ENCODE measurements around the gene SF3B3.
A peak's percentile ranks its signal among the peaks of the same experiment; 100 is the strongest.

Gene SF3B3

GRCh38 chr16:70478912-70479341 is 44.7 kb upstream of the SF3B3 start:
- no peak overlapping the region for H3K4me3 ChIP-seq (ENCODE audit: low read depth, low read length)
- TF ChIP-seq CTCF (IDR thresholded peaks at IDR 0.05; ENCODE audit: insufficient read depth, low read length, missing control alignments): no peak
- ChIA-PET CTCF (interaction anchor here (0.6 to 2.2 kb wide), 4 partner anchors 53 to 174 kb away, joined by 3 to 8 read pairs (median 4); no protein-coding TSS in a partner anchor), POLR2A (interaction anchor here (0.8 kb wide), 1 partner anchor 10 kb away, joined by 4 read pairs; no protein-coding TSS in a partner anchor)
- DNase-seq (ENCODE audit: low read depth, low spot score): no peak

GRCh38 chr16:70480127-70481105 is 43.2 kb upstream of the SF3B3 start:
- ChIA-PET CTCF (interaction anchor here (0.6 kb wide), 1 partner anchor 50 kb away, joined by 3 read pairs; no protein-coding TSS in a partner anchor), POLR2A (no interaction called here)
- no peak for DNase-seq (ENCODE audit: low read depth, low spot score)
- no peak overlapping the region for H3K4me3 ChIP-seq (ENCODE audit: low read depth, low read length)
- TF ChIP-seq CTCF (IDR thresholded peaks at IDR 0.05; ENCODE audit: insufficient read depth, low read length, missing control alignments): no peak

GRCh38 chr16:70481929-70482536 is 41.6 kb upstream of the SF3B3 start:
- no peak overlapping the region for H3K4me3 ChIP-seq (ENCODE audit: low read depth, low read length)
- POLR2A ChIA-PET: interaction anchor here (0.5 to 1.2 kb wide), 3 partner anchors 19 to 171 kb away, joined by 3 to 4 read pairs (median 3); no protein-coding TSS in a partner anchor
- CTCF ChIA-PET: interaction anchor here (0.5 kb wide), 1 partner anchor 11 kb away, joined by 3 read pairs; no protein-coding TSS in a partner anchor
- DNase-seq (ENCODE audit: low read depth, low spot score): peak; percentile 31
- TF ChIP-seq CTCF (IDR thresholded peaks at IDR 0.05; ENCODE audit: insufficient read depth, low read length, missing control alignments): no peak

GRCh38 chr16:70482624-70483023 is 41.0 kb upstream of the SF3B3 start:
- no peak for DNase-seq (ENCODE audit: low read depth, low spot score)
- CTCF ChIA-PET: interaction anchor here (1.0 kb wide), 1 partner anchor 12 kb away, joined by 3 read pairs; no protein-coding TSS in a partner anchor
- no peak overlapping the region for H3K4me3 ChIP-seq (ENCODE audit: low read depth, low read length)
- POLR2A ChIA-PET: interaction anchor here (1.2 kb wide), 1 partner anchor 102 kb away, joined by 4 read pairs; no protein-coding TSS in a partner anchor
- no peak for TF ChIP-seq CTCF (IDR thresholded peaks at IDR 0.05; ENCODE audit: insufficient read depth, low read length, missing control alignments)

DNA sequence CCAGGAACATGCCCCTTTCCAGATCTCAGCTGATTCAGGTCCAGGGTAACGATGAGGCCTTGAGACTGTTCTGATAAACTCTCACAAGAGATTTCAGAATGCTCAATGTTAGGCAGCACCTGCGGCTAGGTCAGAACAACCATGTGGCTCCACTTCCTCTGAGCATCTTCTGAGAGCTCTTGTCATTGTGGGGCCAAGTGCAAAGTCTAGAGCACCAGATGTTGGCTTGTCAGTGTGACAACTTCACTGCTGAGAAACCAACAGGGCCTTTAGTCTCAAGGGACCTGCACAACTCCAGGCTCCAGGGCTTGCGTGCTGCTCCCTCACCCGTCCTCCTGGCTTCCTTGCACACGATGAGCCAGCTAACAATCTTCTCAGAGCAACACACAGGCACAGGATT is 40.2 kb upstream of the SF3B3 start:
- no peak for DNase-seq (ENCODE audit: low read depth, low spot score)
- ChIA-PET CTCF (interaction anchor here (0.9 to 1.6 kb wide), 5 partner anchors 11 to 170 kb away, joined by 3 to 5 read pairs (median 3); no protein-coding TSS in a partner anchor), POLR2A (no interaction called here)
- no peak for TF ChIP-seq CTCF (IDR thresholded peaks at IDR 0.05; ENCODE audit: insufficient read depth, low read length, missing control alignments)
- no peak overlapping the region for H3K4me3 ChIP-seq (ENCODE audit: low read depth, low read length)

Data from AG04449 (cell line).